NT2/D1 (cell line): ENCODE results near the gene GPRC5A.

Experiments
- YY1 ChIP-seq: IDR thresholded peaks from 2 replicates; pipeline ENCODE4 v1.6.1; 2011; ENCODE audit not compliant: insufficient read length, insufficient read depth
- ZNF274 ChIP-seq: IDR thresholded peaks from 2 replicates; pipeline ENCODE4 v1.6.1; 2011; ENCODE audit warnings: mild to moderate bottlenecking, low read depth, low read length

- TF ChIP-seq YY1: no peak
- no peak for TF ChIP-seq ZNF274
Observed at GRCh38 chr12:12924169-12924568, 32.8 kb downstream of the GPRC5A start.
